ENCODE measurements around the gene SLC32A1.

Gene SLC32A1

GRCh38 chr20:38760978-38761377, 36.7 kb downstream of the SLC32A1 start:
- H3K4me3 ChIP-seq (ENCODE audit: low read length) = no peak overlapping the region
- no peak for TF ChIP-seq CTCF (IDR thresholded peaks at IDR 0.05; ENCODE audit: insufficient read depth, low read depth, low read length, missing control alignments)
- no peak for DNase-seq (ENCODE audit: low read depth)

- DNase-seq (ENCODE audit: low read depth) = no peak
- H3K4me3 ChIP-seq (ENCODE audit: low read length) = no peak overlapping the region
- no peak for TF ChIP-seq CTCF (IDR thresholded peaks at IDR 0.05; ENCODE audit: insufficient read depth, low read depth, low read length, missing control alignments)
Measured at GRCh38 chr20:38762174-38762573, 37.9 kb downstream of the SLC32A1 start.

- no peak for TF ChIP-seq CTCF (IDR thresholded peaks at IDR 0.05; ENCODE audit: insufficient read depth, low read depth, low read length, missing control alignments)
- no peak for DNase-seq (ENCODE audit: low read depth)
- H3K4me3 ChIP-seq (ENCODE audit: low read length) = no peak overlapping the region
Measured at GRCh38 chr20:38763616-38764015, 39.3 kb downstream of the SLC32A1 start.

GRCh38 chr20:38764567-38765318, 40.5 kb downstream of the SLC32A1 start:
- peak; percentile 96 for DNase-seq (ENCODE audit: low read depth)
- H3K4me3 ChIP-seq (ENCODE audit: low read length) = no peak overlapping the region
- no peak for TF ChIP-seq CTCF (IDR thresholded peaks at IDR 0.05; ENCODE audit: insufficient read depth, low read depth, low read length, missing control alignments)

- TF ChIP-seq CTCF (IDR thresholded peaks at IDR 0.05; ENCODE audit: insufficient read depth, low read depth, low read length, missing control alignments) = no peak
- no peak for DNase-seq (ENCODE audit: low read depth)
- no peak overlapping the region for H3K4me3 ChIP-seq (ENCODE audit: low read length)
Measured at GRCh38 chr20:38766071-38766470, 41.8 kb downstream of the SLC32A1 start.

GRCh38 chr20:38769376-38770295, 45.4 kb downstream of the SLC32A1 start:
- no peak overlapping the region for H3K4me3 ChIP-seq (ENCODE audit: low read length)
- TF ChIP-seq CTCF (IDR thresholded peaks at IDR 0.05; ENCODE audit: insufficient read depth, low read depth, low read length, missing control alignments) = no peak
- no peak for DNase-seq (ENCODE audit: low read depth)
